Mesendoderm (in vitro differentiated cells): ENCODE data around the gene TAS2R42.

Source experiments
- DNase-seq: peaks from one replicate; pipeline ENCODE4 v3.0.0; 2013
- H2AK5ac ChIP-seq: 2 replicates; pipeline ENCODE4 v1.6.1; 2013; ENCODE audit warnings: low read length, inconsistent platforms
- H2BK120ac ChIP-seq: 2 replicates; pipeline ENCODE4 v1.6.1; 2013; ENCODE audit warnings: low read depth, mild to moderate bottlenecking, low read length, moderate library complexity, mixed read lengths
- H2BK15ac ChIP-seq: replicated peaks from 2 replicates; pipeline ENCODE4 v1.6.1; 2013; ENCODE audit warnings: low read depth, mild to moderate bottlenecking, moderate library complexity
- H2BK5ac ChIP-seq: 2 replicates; pipeline ENCODE4 v1.6.1; 2013; ENCODE audit warnings: low read length, inconsistent platforms
- H3K18ac ChIP-seq: 2 replicates; pipeline ENCODE4 v1.6.1; 2013; ENCODE audit warnings: mild to moderate bottlenecking, low read length, mixed read lengths
- H3K23ac ChIP-seq: one replicate; pipeline ENCODE4 v1.6.1; 2013; ENCODE audit warnings: low read length
- H3K27ac ChIP-seq: 2 replicates; pipeline ENCODE4 v1.5.1; 2013; ENCODE audit warnings: low read depth, mild to moderate bottlenecking, inconsistent platforms, low read length, moderate library complexity
- H3K27me3 ChIP-seq: 2 replicates; pipeline ENCODE4 v1.6.1; 2013; ENCODE audit warnings: low read length, control low read depth, mild to moderate bottlenecking, inconsistent platforms; ENCODE audit not compliant: insufficient read depth, poor library complexity
- H3K36me3 ChIP-seq: 2 replicates; pipeline ENCODE4 v1.6.1; 2013; ENCODE audit warnings: low read length, inconsistent platforms; ENCODE audit not compliant: control insufficient read depth, insufficient read depth
- H3K4ac ChIP-seq: one replicate; pipeline ENCODE4 v1.6.1; 2013; ENCODE audit warnings: low read depth, mild to moderate bottlenecking, low read length, moderate library complexity
- H3K4me1 ChIP-seq: 2 replicates; pipeline ENCODE4 v1.6.1; 2013; ENCODE audit warnings: low read depth, low read length, inconsistent platforms; ENCODE audit not compliant: control insufficient read depth
- H3K4me2 ChIP-seq: 2 replicates; pipeline ENCODE4 v1.6.1; 2013; ENCODE audit warnings: low read length
- H3K4me3 ChIP-seq: 2 replicates; pipeline ENCODE4 v1.5.1; 2013; ENCODE audit warnings: mild to moderate bottlenecking, low read length
- H3K56ac ChIP-seq: one replicate; pipeline ENCODE4 v1.6.1; 2013; ENCODE audit warnings: low read length
- H3K79me1 ChIP-seq: 2 replicates; pipeline ENCODE4 v1.6.1; 2013; ENCODE audit warnings: low read length, inconsistent platforms
- H3K79me2 ChIP-seq: 2 replicates; pipeline ENCODE4 v1.6.1; 2013; ENCODE audit warnings: mild to moderate bottlenecking, low read length; ENCODE audit not compliant: control insufficient read depth, insufficient read depth
- H3K9ac ChIP-seq: 2 replicates; pipeline ENCODE4 v1.6.1; 2013; ENCODE audit warnings: low read length, inconsistent platforms
- H4K5ac ChIP-seq: one replicate; pipeline ENCODE4 v1.6.1; 2013; ENCODE audit warnings: low read length
- H4K8ac ChIP-seq: one replicate; pipeline ENCODE4 v1.6.1; 2013; ENCODE audit warnings: low read depth, mild to moderate bottlenecking, control low read depth, low read length, moderate library complexity
- WGBS: extraction: QIAGEN DNeasy Blood & Tissue Kit; methylation state at CpG from one replicate; pipeline ENCODE4 v1.1.7; 2013; ENCODE audit warnings: low lambda C conversion rate, missing lambda C conversion rate; ENCODE audit not compliant: insufficient coverage; ENCODE audit errors: extremely low coverage; 5-methylcytosine and 5-hydroxymethylcytosine counted together

The TAS2R42 gene

GRCh38 chr12:11204173-11204572 is 17.4 kb upstream of the TAS2R42 start:
- Histone ChIP-seq H3K23ac (no peak overlapping the region), H2BK5ac (no peak overlapping the region), H3K18ac (no peak overlapping the region), H3K27me3 (no peaks in the 10 kb centered on the region), H4K8ac (no peak overlapping the region), H2BK15ac (no peak overlapping the region), H3K56ac (no peak overlapping the region), H3K27ac (no peak overlapping the region), H3K4me2 (no peak overlapping the region), H3K4me1 (no peaks in the 10 kb centered on the region), H3K79me1 (no peaks in the 10 kb centered on the region), H3K4me3 (no peak overlapping the region), H3K36me3 (no peaks in the 10 kb centered on the region), H2AK5ac (no peak overlapping the region), H3K9ac (no peak overlapping the region), H4K5ac (no peak overlapping the region), H2BK120ac (no peak overlapping the region), H3K79me2 (no peaks in the 10 kb centered on the region), H3K4ac (no peak overlapping the region)
- no peak for DNase-seq
- no CpG with 5 or more reads among the region's 3 CpGs for WGBS

GRCh38 chr12:11202811-11203210 is 16.1 kb upstream of the TAS2R42 start:
- Histone ChIP-seq H3K36me3 (no peaks in the 10 kb centered on the region), H3K79me2 (no peaks in the 10 kb centered on the region), H3K56ac (no peak overlapping the region), H3K9ac (no peak overlapping the region), H2BK120ac (no peak overlapping the region), H3K18ac (no peak overlapping the region), H3K4ac (no peak overlapping the region), H2BK15ac (no peak overlapping the region), H3K4me2 (no peak overlapping the region), H3K4me3 (no peak overlapping the region), H2BK5ac (no peak overlapping the region), H3K27ac (no peak overlapping the region), H4K8ac (no peak overlapping the region), H3K23ac (no peak overlapping the region), H3K4me1 (no peaks in the 10 kb centered on the region), H3K79me1 (no peaks in the 10 kb centered on the region), H3K27me3 (no peaks in the 10 kb centered on the region), H4K5ac (no peak overlapping the region), H2AK5ac (no peak overlapping the region)
- no peak for DNase-seq

- no peaks in the 10 kb centered on the region for H3K36me3 ChIP-seq
- H3K4ac ChIP-seq, result no peak overlapping the region
- no peak overlapping the region for H4K5ac ChIP-seq
- DNase-seq, result no peak
- H2BK120ac ChIP-seq, result no peak overlapping the region
- no peak overlapping the region for H2AK5ac ChIP-seq
- no peak overlapping the region for H4K8ac ChIP-seq
- no peak overlapping the region for H2BK5ac ChIP-seq
- H3K27me3 ChIP-seq, result no peaks in the 10 kb centered on the region
- H2BK15ac ChIP-seq, result no peak overlapping the region
- H3K79me1 ChIP-seq, result no peaks in the 10 kb centered on the region
- no peaks in the 10 kb centered on the region for H3K4me1 ChIP-seq
- H3K27ac ChIP-seq, result no peak overlapping the region
- H3K4me2 ChIP-seq, result no peak overlapping the region
- no peak overlapping the region for H3K18ac ChIP-seq
- no peak overlapping the region for H3K23ac ChIP-seq
- H3K4me3 ChIP-seq, result no peak overlapping the region
- H3K9ac ChIP-seq, result no peak overlapping the region
- H3K56ac ChIP-seq, result no peak overlapping the region
- no peaks in the 10 kb centered on the region for H3K79me2 ChIP-seq
These were observed 3.7 kb downstream of the TAS2R42 start for GRCh38 chr12:11183011-11183410.

GRCh38 chr12:11182529-11182928 is 4.2 kb downstream of the TAS2R42 start:
- Histone ChIP-seq H3K56ac (no peak overlapping the region), H3K4me1 (no peaks in the 10 kb centered on the region), H3K4ac (no peak overlapping the region), H3K27me3 (no peaks in the 10 kb centered on the region), H4K5ac (no peak overlapping the region), H2AK5ac (no peak overlapping the region), H3K79me2 (no peaks in the 10 kb centered on the region), H2BK120ac (no peak overlapping the region), H4K8ac (no peak overlapping the region), H3K36me3 (no peaks in the 10 kb centered on the region), H3K27ac (no peak overlapping the region), H2BK5ac (no peak overlapping the region), H3K9ac (no peak overlapping the region), H3K23ac (no peak overlapping the region), H3K18ac (no peak overlapping the region), H2BK15ac (no peak overlapping the region), H3K4me2 (no peak overlapping the region), H3K79me1 (no peaks in the 10 kb centered on the region), H3K4me3 (no peak overlapping the region)
- no peak for DNase-seq

- no peak overlapping the region for H3K18ac ChIP-seq
- no peak overlapping the region for H3K4me2 ChIP-seq
- H3K27me3 ChIP-seq, result no peaks in the 10 kb centered on the region
- no CpG with 5 or more reads among the region's 1 CpG for WGBS
- H4K5ac ChIP-seq, result no peak overlapping the region
- H4K8ac ChIP-seq, result no peak overlapping the region
- no peak overlapping the region for H3K56ac ChIP-seq
- no peak for DNase-seq
- no peak overlapping the region for H2BK5ac ChIP-seq
- H3K79me1 ChIP-seq, result no peaks in the 10 kb centered on the region
- no peak overlapping the region for H3K4me3 ChIP-seq
- no peaks in the 10 kb centered on the region for H3K4me1 ChIP-seq
- H3K4ac ChIP-seq, result no peak overlapping the region
- no peak overlapping the region for H2AK5ac ChIP-seq
- H3K36me3 ChIP-seq, result no peaks in the 10 kb centered on the region
- no peak overlapping the region for H2BK120ac ChIP-seq
- H3K27ac ChIP-seq, result no peak overlapping the region
- no peak overlapping the region for H3K9ac ChIP-seq
- peaks cover 2% of the 10 kb centered on the region for H3K79me2 ChIP-seq
- no peak overlapping the region for H3K23ac ChIP-seq
- no peak overlapping the region for H2BK15ac ChIP-seq
These were observed 8.5 kb downstream of the TAS2R42 start for GRCh38 chr12:11178250-11178649.

- Histone ChIP-seq H3K27ac (no peak overlapping the region), H2BK5ac (no peak overlapping the region), H3K79me1 (peaks cover 4% of the 10 kb centered on the region), H3K27me3 (no peaks in the 10 kb centered on the region), H3K4me3 (no peak overlapping the region), H3K4me2 (no peak overlapping the region), H2BK120ac (no peak overlapping the region), H3K4me1 (peaks cover 4% of the 10 kb centered on the region), H3K4ac (no peak overlapping the region), H3K9ac (no peak overlapping the region), H3K56ac (no peak overlapping the region), H2BK15ac (no peak overlapping the region), H4K5ac (no peak overlapping the region), H4K8ac (no peak overlapping the region), H3K36me3 (no peaks in the 10 kb centered on the region), H2AK5ac (no peak overlapping the region), H3K18ac (no peak overlapping the region), H3K79me2 (peaks cover 22% of the 10 kb centered on the region), H3K23ac (no peak overlapping the region)
- WGBS, result no CpG with 5 or more reads among the region's 2 CpGs
- DNase-seq, result no peak
These were observed 12.7 kb downstream of the TAS2R42 start for GRCh38 chr12:11174022-11174421.
